Thyroid gland (tissue), 4 donors: ENCODE results near the gene ERP44. TPM values are rescaled to one million over a fixed set of nuclear protein-coding genes. Genes with fewer than 3 reads are reported as not detected.
"Not testable (repeated sequence)": the region's sequence is repeated elsewhere in the genome, so short reads cannot be mapped to it uniquely, and the experiment has no call there.

ENCODE experiments used
- DNase-seq, 2 donors: peaks; one replicate each; pipeline ENCODE4 v3.0.0-alpha.2; 2019
- H3K27ac ChIP-seq, 3 donors: fragments of 200-600 bp; sonication (generic); 1 replicate in 2 of 3; 2 replicates in 1 of 3; pipeline ENCODE4 v1.5.1; 2016 to 2019; ENCODE audit warnings: mild to moderate bottlenecking in 1 of 3, moderate library complexity in 1 of 3
- H3K27me3 ChIP-seq: fragments of 200-600 bp; sonication (generic); one replicate; pipeline ENCODE4 v1.5.1; 2019
- H3K36me3 ChIP-seq, 2 donors: fragments of 200-600 bp; sonication (generic); one replicate each; pipeline ENCODE4 v1.5.1; 2016 to 2019
- H3K4me1 ChIP-seq, 2 donors: fragments of 200-600 bp; sonication (generic); one replicate each; pipeline ENCODE4 v1.5.1; 2017 to 2019
- H3K4me3 ChIP-seq, 3 donors: fragments of 200-600 bp; sonication (generic); replicated peaks in 1 of 3; 1 replicate in 2 of 3; 2 replicates in 1 of 3; pipeline ENCODE4 v1.5.1; 2016; ENCODE audit warnings: mild to moderate bottlenecking in 1 of 3
- H3K9me3 ChIP-seq: fragments of 200-600 bp; sonication (generic); one replicate; pipeline ENCODE4 v1.5.1; 2017
- CTCF ChIP-seq, 6 experiments: fragments of 200-600 bp in 3 of 6; fragments of 450-650 bp in 3 of 6; sonication (generic) in 3 of 6; IDR thresholded peaks; one replicate each; pipeline ENCODE4 v1.5.1; 2016 to 2019; ENCODE audit warnings: antibody characterized with exemption in 6 of 6, mild to moderate bottlenecking in 2 of 6, inconsistent platforms in 1 of 6, moderate library complexity in 1 of 6
- POLR2A ChIP-seq, 2 donors: fragments of 450-650 bp; IDR thresholded peaks; one replicate each; pipeline ENCODE4 v1.6.1; 2017; ENCODE audit warnings: antibody characterized with exemption in 2 of 2, mild to moderate bottlenecking in 2 of 2, moderate library complexity in 1 of 2
- WGBS, 2 donors: methylation state at CpG; one replicate each; pipeline ENCODE4 v1.1.5; 2017; 5-methylcytosine and 5-hydroxymethylcytosine counted together
- intact Hi-C: fragments of 100-400 bp; cut with DNase I; formaldehyde crosslinking; loops from one replicate; pipeline ENCODE4 v1.15.1; 2023
- total RNA-seq, 4 donors: library from RNA; depleted of rRNA; stranded (reverse); fragments of >200 nt; gene quantifications; one replicate each; pipeline ENCODE4 v1.2.3, GENCODE V29; 2016

ERP44 gene
- total RNA-seq, 4 donors from 2014 or later = 23.7 to 36.2 (median 29.0) TPM

- Histone ChIP-seq H3K4me3 (no peak overlapping the region), H3K27me3 (no peaks in the 10 kb centered on the region), H3K4me1 (peaks cover 6 to 14% of the 10 kb centered on the region in 2 donors), H3K36me3 (no peaks in the 10 kb centered on the region), H3K27ac (no peak overlapping the region), H3K9me3 (no peaks in the 10 kb centered on the region)
- WGBS, 2 donors = 98% methylated on average over 6 of the region's 6 CpGs
- intact Hi-C loops = no loop called here
- TF ChIP-seq CTCF (IDR thresholded peaks at IDR 0.05) (no peak), POLR2A (IDR thresholded peaks at IDR 0.05) (no peak)
- no peak for DNase-seq
These were observed 23.8 kb downstream of the ERP44 start for GRCh38 chr9:100074989-100075388.

GRCh38 chr9:100074093-100074492, 24.7 kb downstream of the ERP44 start:
- no peak for DNase-seq
- no peak overlapping the region for H3K27ac ChIP-seq
- no peak for TF ChIP-seq POLR2A (IDR thresholded peaks at IDR 0.05)
- no peak for TF ChIP-seq CTCF (IDR thresholded peaks at IDR 0.05)
- H3K4me1 ChIP-seq = peaks cover 6% of the 10 kb centered on the region in 2 donors
- no peak overlapping the region for H3K4me3 ChIP-seq
- no peaks in the 10 kb centered on the region for H3K36me3 ChIP-seq
- intact Hi-C loops = no loop called here
- 85 to 86% methylated on average over 6 of the region's 6 CpGs for WGBS, 2 donors
- no peaks in the 10 kb centered on the region for H3K27me3 ChIP-seq
- no peaks in the 10 kb centered on the region for H3K9me3 ChIP-seq

- Histone ChIP-seq H3K4me3 (no peak overlapping the region), H3K36me3 (no peaks in the 10 kb centered on the region), H3K27me3 (no peaks in the 10 kb centered on the region), H3K4me1 (peaks cover 0 to 6% of the 10 kb centered on the region in 2 donors), H3K9me3 (no peaks in the 10 kb centered on the region), H3K27ac (no peak overlapping the region)
- WGBS, 2 donors = 66 to 79% methylated on average over 2 of the region's 2 CpGs
- TF ChIP-seq POLR2A (IDR thresholded peaks at IDR 0.05) = no peak
- TF ChIP-seq CTCF (IDR thresholded peaks at IDR 0.05) = no peak
- no peak for DNase-seq
- intact Hi-C loops = no loop called here
These were observed 26.0 kb downstream of the ERP44 start for GRCh38 chr9:100072805-100073204.

GRCh38 chr9:100071271-100071670, 27.5 kb downstream of the ERP44 start:
- intact Hi-C loops = no loop called here
- H3K27me3 ChIP-seq = no peaks in the 10 kb centered on the region
- peaks cover 3 to 6% of the 10 kb centered on the region in 2 donors for H3K4me1 ChIP-seq
- no peak overlapping the region for H3K27ac ChIP-seq
- TF ChIP-seq CTCF (IDR thresholded peaks at IDR 0.05) (no peak), POLR2A (IDR thresholded peaks at IDR 0.05) (no peak)
- 86 to 93% methylated on average over 2 of the region's 2 CpGs for WGBS, 2 donors
- DNase-seq = no peak
- H3K36me3 ChIP-seq = no peaks in the 10 kb centered on the region
- no peak overlapping the region for H3K4me3 ChIP-seq
- no peaks in the 10 kb centered on the region for H3K9me3 ChIP-seq

GRCh38 chr9:100070104-100071041, 28.4 kb downstream of the ERP44 start:
- no peak for TF ChIP-seq POLR2A (IDR thresholded peaks at IDR 0.05)
- TF ChIP-seq CTCF (IDR thresholded peaks at IDR 0.05) = no peak
- Histone ChIP-seq H3K27me3 (no peaks in the 10 kb centered on the region), H3K36me3 (no peaks in the 10 kb centered on the region), H3K4me1 (peaks cover 6 to 8% of the 10 kb centered on the region in 2 donors), H3K4me3 (no peak overlapping the region), H3K27ac (no peak overlapping the region), H3K9me3 (no peaks in the 10 kb centered on the region)
- intact Hi-C loops = no loop called here
- no peak for DNase-seq
- WGBS, 2 donors = 88 to 89% methylated on average over 2 of the region's 2 CpGs

- H3K27ac ChIP-seq, H3K36me3 ChIP-seq, H3K9me3 ChIP-seq, H3K27me3 ChIP-seq, H3K4me3 ChIP-seq, intact Hi-C loops, DNase-seq, H3K4me1 ChIP-seq: not testable (repeated sequence)
- 88 to 100% methylated on average over 1 of the region's 3 CpGs for WGBS, 2 donors
These were observed 29.7 kb downstream of the ERP44 start for GRCh38 chr9:100069068-100069467.

GRCh38 chr9:100067990-100068389, 30.8 kb downstream of the ERP44 start:
- H3K9me3 ChIP-seq, H3K4me1 ChIP-seq, H3K4me3 ChIP-seq, DNase-seq, H3K27me3 ChIP-seq, intact Hi-C loops, H3K27ac ChIP-seq, H3K36me3 ChIP-seq: not testable (repeated sequence)
- WGBS, 2 donors = no CpG with 5 or more reads among the region's 30 CpGs
